NCI-H526 (cell line): ENCODE measurements around the gene CSNK2A2.
A peak's percentile ranks its signal among the peaks of the same experiment; 100 is the strongest.

Source experiments
- DNase-seq, 2 experiments: peaks; one replicate each; lab custom pipeline; 2025; lab: John Stamatoyannopoulos, UW

Gene CSNK2A2

GRCh38 chr16:58138852-58139251 lies 59.1 kb downstream of the CSNK2A2 start:
- no peak for DNase-seq

GRCh38 chr16:58137581-58137980 lies 60.3 kb downstream of the CSNK2A2 start:
- no peak for DNase-seq

GRCh38 chr16:58129097-58129936 lies 68.6 kb downstream of the CSNK2A2 start, which contains the start of gene CFAP20:
Gene CFAP20 (minus strand): TSS chr16:58129381. CDS start chr16:58129115, 266 bp downstream.
- peak; percentile 98 to 99 for DNase-seq

GRCh38 chr16:58128711-58129096 lies 69.2 kb downstream of the CSNK2A2 start:
- DNase-seq, result peak in 1 of 2 experiments; percentile 14

- DNase-seq, result no peak
Observed at GRCh38 chr16:58128181-58128631, 69.7 kb downstream of the CSNK2A2 start.

GRCh38 chr16:58127634-58128033 lies 70.3 kb downstream of the CSNK2A2 start:
- peak in 1 of 2 experiments; percentile 7 for DNase-seq

GRCh38 chr16:58127033-58127556 lies 70.8 kb downstream of the CSNK2A2 start:
- DNase-seq, result peak; percentile 30 to 40

GRCh38 chr16:58126451-58126961 lies 71.4 kb downstream of the CSNK2A2 start:
- no peak for DNase-seq

- DNase-seq, result peak in 1 of 2 experiments; percentile 13
Observed at GRCh38 chr16:58125781-58126335, 72.0 kb downstream of the CSNK2A2 start.

GRCh38 chr16:58125041-58125440 lies 72.9 kb downstream of the CSNK2A2 start:
- DNase-seq, result no peak

GRCh38 chr16:58124601-58124915 lies 73.3 kb downstream of the CSNK2A2 start:
- no peak for DNase-seq

- DNase-seq, result no peak
Observed at GRCh38 chr16:58123896-58124600, 73.9 kb downstream of the CSNK2A2 start.

GRCh38 chr16:58121132-58121531 lies 76.8 kb downstream of the CSNK2A2 start:
- no peak for DNase-seq

- DNase-seq, result no peak
Observed at GRCh38 chr16:58120234-58120633, 77.7 kb downstream of the CSNK2A2 start.

GRCh38 chr16:58119509-58119845 lies 78.4 kb downstream of the CSNK2A2 start:
- no peak for DNase-seq

- DNase-seq, result no peak
Observed at GRCh38 chr16:58118801-58119508, 79.0 kb downstream of the CSNK2A2 start.

- no peak for DNase-seq
Observed at GRCh38 chr16:58116529-58116928, 81.4 kb downstream of the CSNK2A2 start.

GRCh38 chr16:58116081-58116480 lies 81.8 kb downstream of the CSNK2A2 start:
- DNase-seq, result no peak

GRCh38 chr16:58114827-58115825 lies 82.8 kb downstream of the CSNK2A2 start:
- no peak for DNase-seq

- no peak for DNase-seq
Observed at GRCh38 chr16:58111302-58111627, 86.6 kb downstream of the CSNK2A2 start.
